Esophagus muscularis mucosa (tissue), 3 donors: ENCODE measurements around the gene PRKN.

Source experiments
- CTCF ChIP-seq, 3 experiments: fragments of 200-600 bp in 2 of 3; fragments of 450-650 bp in 1 of 3; sonication (generic) in 2 of 3; IDR thresholded peaks; one replicate each; pipeline ENCODE4 v1.5.1; 2017 to 2019; ENCODE audit warnings: antibody characterized with exemption in 3 of 3, mild to moderate bottlenecking in 2 of 3, moderate library complexity in 1 of 3
- POLR2A ChIP-seq: fragments of 450-650 bp; IDR thresholded peaks from one replicate; pipeline ENCODE4 v1.6.1; 2017; ENCODE audit warnings: antibody characterized with exemption, moderate library complexity, mild to moderate bottlenecking, low read depth

- TF ChIP-seq CTCF (IDR thresholded peaks at IDR 0.05) (no peak), POLR2A (no peak)
Measured at GRCh38 chr6:162154930-162155329, 572.6 kb downstream of the PRKN start.
